Measurements from ENCODE around the gene THBS1. TPM values are rescaled to one million over a fixed set of nuclear protein-coding genes. Genes with fewer than 3 reads are reported as not detected.
A peak's percentile ranks its signal among the peaks of the same experiment; 100 is the strongest.

Gene THBS1
- total and polyA plus RNA-seq, 2 experiments from 2014 or later = 82.9 to 220 TPM

DNA sequence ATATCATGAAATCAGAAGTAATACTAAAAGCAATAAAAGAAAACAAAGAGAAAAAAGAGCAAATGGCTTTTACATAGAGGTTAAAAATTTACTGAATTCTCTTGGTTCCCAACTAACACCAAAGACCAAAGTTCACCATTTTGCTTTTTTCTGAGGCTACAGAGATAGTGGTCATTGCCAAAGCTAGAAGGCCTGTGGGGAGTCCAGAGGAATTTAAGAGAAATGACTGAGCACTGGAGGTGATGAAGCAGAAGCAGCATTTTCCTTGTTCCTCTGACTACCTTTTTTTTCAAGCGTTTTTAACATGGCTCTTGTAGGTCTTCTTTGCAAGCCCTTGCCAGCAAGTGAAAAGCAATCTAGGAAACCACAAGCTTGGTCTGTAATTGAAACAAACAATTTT, 58.2 kb downstream of the THBS1 start:
- H3K4me3 ChIP-seq = no peak overlapping the region

GRCh38 chr15:39640665-39641064, 59.8 kb downstream of the THBS1 start:
- Histone ChIP-seq H3K27me3 (no peaks in the 10 kb centered on the region), H3K27ac (peak overlapping the region; percentile 27), H4K20me1 (ENCODE audit: insufficient read depth, poor library complexity, severe bottlenecking) (no peaks in the 10 kb centered on the region), H3K79me2 (no peaks in the 10 kb centered on the region), H3K4me2 (no peak overlapping the region), H3K4me1 (ENCODE audit: insufficient read depth) (no peaks in the 10 kb centered on the region), H3K9me2 (replicated peaks; ENCODE audit: insufficient read depth) (no peaks in the 10 kb centered on the region), H3K4me3 (no peak overlapping the region), H2AFZ (no peak overlapping the region), H3K36me3 (replicated peaks; ENCODE audit: insufficient read depth, low read depth) (no peaks in the 10 kb centered on the region), H3K9me3 (ENCODE audit: low read depth) (no peaks in the 10 kb centered on the region)
- DNase-seq (ENCODE audit: low spot score) = no peak
- 88% methylated on average over 3 of the region's 3 CpGs for WGBS (ENCODE audit: low lambda C conversion rate, missing lambda C conversion rate)
- no peak for TF ChIP-seq EZH2 (IDR thresholded peaks at IDR 0.05; ENCODE audit: borderline replicate concordance)
- TF ChIP-seq CTCF (IDR thresholded peaks at IDR 0.05; ENCODE audit: poor library complexity) = no peak
- TF ChIP-seq EZH2phosphoT487 (IDR thresholded peaks at IDR 0.05; ENCODE audit: low read depth, severe bottlenecking, unreplicated experiment) = no peak

More for the DNA sequence above, 58.2 kb downstream of the THBS1 start:
- no peaks in the 10 kb centered on the region for H3K4me1 ChIP-seq (ENCODE audit: insufficient read depth)
- H3K79me2 ChIP-seq = no peaks in the 10 kb centered on the region
- H2AFZ ChIP-seq = no peak overlapping the region
- no peaks in the 10 kb centered on the region for H3K27me3 ChIP-seq
- WGBS (ENCODE audit: low lambda C conversion rate, missing lambda C conversion rate) = 95% methylated on average over 1 of the region's 1 CpG
- no peak for DNase-seq (ENCODE audit: low spot score)
- no peaks in the 10 kb centered on the region for H3K36me3 ChIP-seq (replicated peaks; ENCODE audit: insufficient read depth, low read depth)
- H3K9me2 ChIP-seq (replicated peaks; ENCODE audit: insufficient read depth) = no peaks in the 10 kb centered on the region
- H4K20me1 ChIP-seq (ENCODE audit: insufficient read depth, poor library complexity, severe bottlenecking) = no peaks in the 10 kb centered on the region
- H3K4me2 ChIP-seq = no peak overlapping the region
- no peaks in the 10 kb centered on the region for H3K9me3 ChIP-seq (ENCODE audit: low read depth)
- TF ChIP-seq CTCF (IDR thresholded peaks at IDR 0.05; ENCODE audit: poor library complexity) (no peak), EZH2phosphoT487 (IDR thresholded peaks at IDR 0.05; ENCODE audit: low read depth, severe bottlenecking, unreplicated experiment) (no peak), EZH2 (IDR thresholded peaks at IDR 0.05; ENCODE audit: borderline replicate concordance) (no peak)
- H3K27ac ChIP-seq = no peak overlapping the region

GRCh38 chr15:39641191-39641889, 60.5 kb downstream of the THBS1 start:
- no peak for DNase-seq (ENCODE audit: low spot score)
- Histone ChIP-seq H3K4me3 (no peak overlapping the region), H3K9me3 (ENCODE audit: low read depth) (no peaks in the 10 kb centered on the region), H3K36me3 (replicated peaks; ENCODE audit: insufficient read depth, low read depth) (no peaks in the 10 kb centered on the region), H2AFZ (no peak overlapping the region), H3K9me2 (replicated peaks; ENCODE audit: insufficient read depth) (no peaks in the 10 kb centered on the region), H4K20me1 (ENCODE audit: insufficient read depth, poor library complexity, severe bottlenecking) (no peaks in the 10 kb centered on the region), H3K27me3 (no peaks in the 10 kb centered on the region), H3K79me2 (no peaks in the 10 kb centered on the region), H3K4me2 (no peak overlapping the region), H3K4me1 (ENCODE audit: insufficient read depth) (no peaks in the 10 kb centered on the region), H3K27ac (peak overlapping the region; percentile 39)
- TF ChIP-seq EZH2phosphoT487 (IDR thresholded peaks at IDR 0.05; ENCODE audit: low read depth, severe bottlenecking, unreplicated experiment) (no peak), EZH2 (IDR thresholded peaks at IDR 0.05; ENCODE audit: borderline replicate concordance) (no peak), CTCF (IDR thresholded peaks at IDR 0.05; ENCODE audit: poor library complexity) (no peak)
- WGBS (ENCODE audit: low lambda C conversion rate, missing lambda C conversion rate) = 73% methylated on average over 11 of the region's 11 CpGs
